C4-2B (cell line): ENCODE results near the gene GGT6.

ENCODE experiments used
- CTCF ChIP-seq: fragments of 450-650 bp; conservative IDR thresholded peaks from 2 replicates; pipeline ENCODE4 v1.5.1; 2017; ENCODE audit warnings: mild to moderate bottlenecking
- ZFX ChIP-seq: fragments of 450-650 bp; IDR thresholded peaks from 2 replicates; pipeline ENCODE4 v1.6.1; 2017

- TF ChIP-seq CTCF (no peak), ZFX (no peak)
Measured at GRCh38 chr17:4555873-4556759, 4.3 kb downstream of the GGT6 start.
